Mucosa of rectum (tissue), 2 donors: ENCODE measurements around the gene CPM.

Experiments used
- H3K27ac ChIP-seq, 2 donors: one replicate each; pipeline ENCODE4 v1.7.0; 2013; ENCODE audit warnings: inconsistent platforms in 2 of 2, low read depth in 2 of 2, low read length in 2 of 2
- H3K27me3 ChIP-seq, 2 donors: one replicate each; pipeline ENCODE4 v1.7.0; 2013; ENCODE audit warnings: low read length in 2 of 2; ENCODE audit not compliant: control insufficient read depth in 2 of 2, insufficient read depth in 2 of 2
- H3K36me3 ChIP-seq, 2 donors: one replicate each; pipeline ENCODE4 v1.7.0; 2013; ENCODE audit warnings: low read length in 2 of 2; ENCODE audit not compliant: control insufficient read depth in 2 of 2, insufficient read depth in 2 of 2
- H3K4me1 ChIP-seq, 2 donors: one replicate each; pipeline ENCODE4 v1.7.0; 2013; ENCODE audit warnings: low read length in 2 of 2, mild to moderate bottlenecking in 1 of 2; ENCODE audit not compliant: control insufficient read depth in 2 of 2, insufficient read depth in 2 of 2
- H3K4me3 ChIP-seq, 2 donors: one replicate each; pipeline ENCODE4 v1.7.0; 2013; ENCODE audit warnings: low read length in 2 of 2
- H3K9ac ChIP-seq, 2 donors: one replicate each; pipeline ENCODE4 v1.7.0; 2013; ENCODE audit warnings: low read length in 2 of 2, low read depth in 1 of 2, mild to moderate bottlenecking in 1 of 2
- H3K9me3 ChIP-seq, 2 donors: one replicate each; pipeline ENCODE4 v1.7.0; 2013; ENCODE audit warnings: low read length in 2 of 2; ENCODE audit not compliant: control insufficient read depth in 2 of 2
- donor health status: healthy.
- donor health status: Normal muscosa, but diverticular disease.

Gene CPM

DNA sequence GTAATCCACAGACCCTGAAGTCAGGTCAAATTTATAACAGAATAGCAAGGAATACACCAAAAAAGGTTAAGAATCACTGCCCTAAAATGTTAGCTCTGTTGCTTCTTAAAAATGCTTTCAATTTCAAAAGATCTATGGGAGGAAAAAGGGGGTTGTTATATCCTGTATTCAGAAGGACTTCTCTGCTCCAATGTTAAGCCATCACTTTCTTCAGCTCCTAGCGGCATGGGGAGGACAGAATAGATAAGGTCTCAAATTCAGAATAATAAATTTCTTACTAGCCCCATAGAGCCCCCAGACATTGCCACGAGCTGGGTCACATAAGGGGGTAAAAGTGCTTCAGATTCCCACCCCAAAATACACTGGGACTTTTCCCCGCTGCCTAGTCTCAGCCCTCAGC lies 49.8 kb downstream of the CPM start:
- Histone ChIP-seq H3K27ac (no peak overlapping the region), H3K9ac (no peak overlapping the region), H3K36me3 (peaks cover 8 to 23% of the 10 kb centered on the region in 2 donors), H3K27me3 (no peaks in the 10 kb centered on the region), H3K9me3 (no peaks in the 10 kb centered on the region), H3K4me1 (no peaks in the 10 kb centered on the region), H3K4me3 (no peak overlapping the region)

DNA sequence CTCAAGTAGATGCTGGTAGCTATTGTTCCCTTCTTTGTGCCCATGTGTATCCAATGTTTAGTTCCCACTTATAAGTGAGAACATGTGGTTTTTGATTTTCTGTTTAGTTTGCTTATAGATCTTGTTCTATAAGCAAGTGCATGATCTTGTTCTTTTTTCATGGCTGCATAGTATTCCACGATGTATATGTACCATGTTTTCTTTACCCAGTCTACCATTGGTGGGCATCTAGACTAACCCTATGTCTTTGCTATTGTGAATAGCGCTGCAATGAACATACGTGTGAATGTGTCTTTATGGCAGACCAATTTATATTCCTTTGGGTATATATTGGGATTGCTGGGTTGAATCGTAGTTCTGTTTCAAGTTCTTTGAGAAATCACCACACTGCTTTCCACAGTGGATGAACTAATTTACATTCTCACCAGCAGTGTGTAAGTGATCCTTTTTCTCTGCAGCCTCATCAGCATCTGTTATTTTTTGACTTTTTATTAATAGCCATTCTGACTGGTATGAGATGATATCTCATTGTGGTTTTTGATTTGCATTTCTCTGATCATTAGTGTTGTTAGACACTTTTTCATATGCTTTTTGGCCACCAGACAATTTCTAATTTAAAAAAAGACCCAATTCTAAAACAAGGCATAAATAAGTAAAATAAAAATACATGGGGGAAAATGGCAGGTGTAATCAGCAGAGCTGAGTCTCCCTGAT lies 50.6 kb downstream of the CPM start:
- no peak overlapping the region for H3K4me3 ChIP-seq

DNA sequence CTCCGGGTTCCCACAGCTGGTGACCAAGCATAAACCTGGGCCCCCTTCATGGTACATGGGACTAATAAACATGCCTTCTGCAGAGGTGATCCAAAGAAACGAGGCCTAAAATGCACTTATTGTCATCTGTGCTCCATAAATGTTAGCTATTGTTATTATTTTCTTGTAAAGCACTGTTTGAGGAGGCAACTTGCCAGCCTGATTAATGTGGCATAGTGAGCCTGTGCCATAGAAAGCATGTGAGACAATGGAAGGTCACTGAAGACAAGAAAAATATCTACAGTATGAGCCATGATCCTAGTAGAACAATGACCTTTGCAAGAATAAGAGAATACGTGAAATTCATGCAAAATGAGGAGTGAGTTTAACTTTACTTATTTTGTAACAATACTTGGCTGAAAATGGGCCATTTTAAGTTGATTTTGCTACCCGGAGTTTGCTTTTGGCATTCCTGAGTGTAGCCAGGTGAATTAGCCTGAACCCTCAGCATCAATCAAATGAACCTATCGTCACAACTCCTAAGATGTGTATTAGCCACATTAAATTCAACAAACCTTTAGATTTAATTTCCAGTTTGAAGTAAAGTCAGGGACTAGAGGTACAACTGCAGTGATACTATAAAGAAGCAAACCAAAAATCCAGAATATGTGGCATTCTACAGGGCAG lies 52.2 kb downstream of the CPM start:
- H3K36me3 ChIP-seq: peaks cover 8 to 26% of the 10 kb centered on the region in 2 donors
- H3K27me3 ChIP-seq: no peaks in the 10 kb centered on the region
- H3K4me1 ChIP-seq: no peaks in the 10 kb centered on the region
- no peak overlapping the region for H3K9ac ChIP-seq
- no peaks in the 10 kb centered on the region for H3K9me3 ChIP-seq
- no peak overlapping the region for H3K4me3 ChIP-seq
- H3K27ac ChIP-seq: no peak overlapping the region

More for the DNA sequence above, 50.6 kb downstream of the CPM start:
- Histone ChIP-seq H3K27ac (no peak overlapping the region), H3K9ac (no peak overlapping the region), H3K9me3 (no peaks in the 10 kb centered on the region), H3K4me1 (no peaks in the 10 kb centered on the region), H3K27me3 (no peaks in the 10 kb centered on the region), H3K36me3 (peaks cover 8 to 23% of the 10 kb centered on the region in 2 donors)

DNA sequence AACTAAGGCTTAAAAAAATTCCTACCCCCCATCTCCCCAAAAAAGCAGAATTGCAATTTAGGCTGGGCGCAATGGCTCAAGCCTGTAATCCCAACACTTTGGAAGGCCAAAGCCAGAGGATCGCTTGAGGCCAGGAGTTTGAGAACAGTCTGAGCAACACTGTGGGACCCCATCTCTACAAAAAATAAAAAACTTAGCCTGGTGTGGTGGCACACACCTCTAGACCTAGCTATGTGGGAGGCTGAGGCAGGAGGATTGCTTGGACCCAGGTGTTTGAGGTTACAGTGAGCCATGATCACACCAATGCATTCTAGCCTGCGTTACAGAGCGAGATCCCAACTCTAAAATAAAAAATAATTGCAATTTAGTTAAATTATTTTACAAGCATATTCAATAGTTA lies 54.1 kb downstream of the CPM start:
- Histone ChIP-seq H3K27me3 (no peaks in the 10 kb centered on the region), H3K4me3 (no peak overlapping the region), H3K9me3 (no peaks in the 10 kb centered on the region), H3K4me1 (no peaks in the 10 kb centered on the region), H3K27ac (no peak overlapping the region), H3K36me3 (peaks cover 5 to 17% of the 10 kb centered on the region in 2 donors), H3K9ac (no peak overlapping the region)

DNA sequence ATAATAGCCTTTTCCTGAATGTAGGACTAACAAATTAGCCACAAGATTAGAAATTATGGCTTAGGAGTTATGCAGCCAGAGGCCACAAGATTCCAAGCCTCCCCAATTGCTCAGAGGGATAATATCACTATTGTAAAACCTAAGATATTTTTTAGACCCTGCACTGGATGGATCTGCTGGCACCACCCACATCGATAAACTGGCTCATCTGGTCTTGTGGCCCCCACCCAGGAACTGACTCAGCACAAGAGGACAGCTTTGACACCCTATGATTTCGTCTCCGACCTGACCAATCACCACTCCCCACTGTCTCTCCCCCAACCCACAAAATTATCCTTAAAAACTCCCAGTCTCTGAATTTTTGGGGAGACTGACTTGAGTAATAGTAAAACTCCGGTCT lies 54.7 kb downstream of the CPM start:
- Histone ChIP-seq H3K36me3 (peaks cover 3 to 15% of the 10 kb centered on the region in 2 donors), H3K27me3 (no peaks in the 10 kb centered on the region), H3K9me3 (no peaks in the 10 kb centered on the region), H3K4me1 (no peaks in the 10 kb centered on the region), H3K4me3 (no peak overlapping the region), H3K27ac (no peak overlapping the region), H3K9ac (no peak overlapping the region)

DNA sequence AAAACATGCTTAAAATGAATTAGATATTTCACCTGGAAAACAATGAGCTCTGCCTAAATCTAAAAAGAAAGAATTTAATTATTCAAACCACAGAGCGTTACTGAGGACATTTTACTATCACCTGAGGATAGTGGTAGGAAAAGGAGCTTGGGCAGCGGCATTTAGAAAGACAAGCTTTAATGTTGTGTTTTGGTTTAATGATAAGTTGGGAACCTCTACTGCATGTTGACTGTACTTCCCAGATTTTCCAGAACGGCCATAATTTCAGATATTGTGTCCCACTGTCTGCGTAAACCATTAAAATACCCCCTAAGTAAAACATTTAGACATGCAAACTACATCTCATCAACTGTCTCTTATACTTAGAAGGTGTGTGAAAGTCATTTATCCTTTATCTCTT lies 55.4 kb downstream of the CPM start:
- Histone ChIP-seq H3K9me3 (no peaks in the 10 kb centered on the region), H3K9ac (no peak overlapping the region), H3K27ac (no peak overlapping the region), H3K4me3 (no peak overlapping the region), H3K36me3 (peaks cover 0 to 14% of the 10 kb centered on the region in 2 donors), H3K4me1 (no peaks in the 10 kb centered on the region), H3K27me3 (no peaks in the 10 kb centered on the region)

DNA sequence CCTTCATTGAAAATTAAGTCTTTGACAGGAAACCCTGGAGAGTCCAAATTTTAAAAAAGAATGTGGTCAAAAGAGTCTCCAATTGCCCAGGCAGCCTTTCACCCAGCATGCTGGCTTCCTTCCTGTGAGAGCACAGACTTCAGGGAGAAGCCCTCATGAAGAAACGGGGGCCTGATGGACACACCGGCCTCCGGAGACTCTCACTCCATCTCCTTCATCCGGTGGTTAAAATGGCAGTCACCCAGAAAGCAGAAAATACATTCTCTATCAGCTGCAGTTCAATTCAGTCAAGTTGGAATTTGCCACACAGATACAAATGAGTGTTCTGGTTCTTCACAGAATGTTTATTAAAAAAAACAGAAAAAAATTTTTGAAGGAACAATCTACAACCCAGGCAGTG lies 56.5 kb downstream of the CPM start:
- no peaks in the 10 kb centered on the region for H3K4me1 ChIP-seq
- H3K4me3 ChIP-seq: no peak overlapping the region
- H3K9me3 ChIP-seq: no peaks in the 10 kb centered on the region
- peaks cover 4 to 18% of the 10 kb centered on the region in 2 donors for H3K36me3 ChIP-seq
- H3K27me3 ChIP-seq: no peaks in the 10 kb centered on the region
- no peak overlapping the region for H3K27ac ChIP-seq
- H3K9ac ChIP-seq: no peak overlapping the region

DNA sequence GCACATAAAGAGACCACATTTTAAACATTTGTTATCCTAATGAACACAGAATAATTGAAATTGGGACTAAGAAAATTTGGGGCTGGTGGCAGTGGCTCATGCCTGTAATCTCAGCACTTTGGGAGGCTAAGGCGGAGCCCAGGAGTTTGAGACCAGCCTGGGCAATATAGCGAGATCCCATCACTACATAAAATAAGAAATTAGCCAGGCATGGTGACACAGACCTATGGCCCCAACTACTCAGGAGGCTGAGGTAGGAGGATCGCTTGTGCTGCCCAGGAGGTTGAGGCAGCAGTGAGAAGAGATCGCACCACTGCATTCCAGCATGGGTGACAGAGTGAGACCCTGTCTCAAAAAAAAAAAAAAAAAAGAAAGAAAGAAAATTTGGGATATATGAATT lies 59.7 kb downstream of the CPM start:
- peaks cover 26 to 40% of the 10 kb centered on the region in 2 donors for H3K36me3 ChIP-seq
- H3K4me3 ChIP-seq: no peak overlapping the region
- H3K9me3 ChIP-seq: no peaks in the 10 kb centered on the region
- no peak overlapping the region for H3K27ac ChIP-seq
- H3K4me1 ChIP-seq: no peaks in the 10 kb centered on the region
- H3K9ac ChIP-seq: no peak overlapping the region
- H3K27me3 ChIP-seq: no peaks in the 10 kb centered on the region

DNA sequence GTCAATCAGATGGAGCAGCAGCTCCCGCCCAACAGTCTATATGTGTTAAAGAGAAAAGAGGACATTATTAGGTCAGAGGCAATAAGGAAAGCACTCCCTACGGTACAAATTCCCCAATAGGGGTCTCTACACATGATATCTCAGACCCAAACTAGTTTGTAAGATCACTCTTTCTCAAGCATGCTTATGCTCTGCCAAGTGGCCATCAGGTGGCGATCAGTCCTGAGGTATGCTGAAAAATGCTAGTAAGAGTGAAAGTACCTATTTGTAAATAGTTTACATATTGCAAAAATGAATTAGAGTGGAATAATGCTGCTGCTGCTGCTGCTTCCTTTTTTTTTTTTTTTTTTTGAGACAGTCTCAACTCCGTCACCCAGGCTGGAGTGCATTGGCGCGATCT lies 61.0 kb downstream of the CPM start:
- no peaks in the 10 kb centered on the region for H3K27me3 ChIP-seq
- peaks cover 26 to 48% of the 10 kb centered on the region in 2 donors for H3K36me3 ChIP-seq
- no peaks in the 10 kb centered on the region for H3K4me1 ChIP-seq
- no peak overlapping the region for H3K9ac ChIP-seq
- no peak overlapping the region for H3K4me3 ChIP-seq
- no peak overlapping the region for H3K27ac ChIP-seq
- no peaks in the 10 kb centered on the region for H3K9me3 ChIP-seq

DNA sequence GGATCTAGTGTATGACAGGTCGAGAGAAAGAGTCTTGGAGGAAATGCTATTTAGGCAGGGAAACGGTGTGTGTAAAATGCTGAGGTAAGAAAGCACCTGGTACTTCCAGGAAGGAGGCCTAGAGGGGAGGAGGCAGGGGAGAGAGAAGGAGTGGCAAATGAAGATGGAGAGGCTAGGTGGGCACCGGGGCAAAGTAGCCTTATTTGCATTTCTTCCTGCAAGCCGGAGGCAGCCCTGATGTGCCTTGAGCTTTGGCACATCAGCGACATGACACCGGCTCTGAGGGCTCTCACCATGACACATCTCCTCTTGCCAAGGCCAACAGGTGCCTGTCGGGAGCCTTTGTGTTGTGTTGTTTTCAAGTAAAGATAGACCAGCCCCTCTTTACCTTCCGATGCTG lies 61.6 kb downstream of the CPM start:
- Histone ChIP-seq H3K9ac (no peak overlapping the region), H3K9me3 (no peaks in the 10 kb centered on the region), H3K27me3 (no peaks in the 10 kb centered on the region), H3K36me3 (peaks cover 28 to 45% of the 10 kb centered on the region in 2 donors), H3K27ac (no peak overlapping the region), H3K4me1 (no peaks in the 10 kb centered on the region), H3K4me3 (no peak overlapping the region)
